ENCODE results near the gene PPP1CA. TPM values are rescaled to one million over a fixed set of nuclear protein-coding genes. Genes with fewer than 3 reads are reported as not detected.

Gene PPP1CA
- total and polyA plus RNA-seq, 4 donors: 62.4 to 92.9 (median 75.9) TPM

DNA sequence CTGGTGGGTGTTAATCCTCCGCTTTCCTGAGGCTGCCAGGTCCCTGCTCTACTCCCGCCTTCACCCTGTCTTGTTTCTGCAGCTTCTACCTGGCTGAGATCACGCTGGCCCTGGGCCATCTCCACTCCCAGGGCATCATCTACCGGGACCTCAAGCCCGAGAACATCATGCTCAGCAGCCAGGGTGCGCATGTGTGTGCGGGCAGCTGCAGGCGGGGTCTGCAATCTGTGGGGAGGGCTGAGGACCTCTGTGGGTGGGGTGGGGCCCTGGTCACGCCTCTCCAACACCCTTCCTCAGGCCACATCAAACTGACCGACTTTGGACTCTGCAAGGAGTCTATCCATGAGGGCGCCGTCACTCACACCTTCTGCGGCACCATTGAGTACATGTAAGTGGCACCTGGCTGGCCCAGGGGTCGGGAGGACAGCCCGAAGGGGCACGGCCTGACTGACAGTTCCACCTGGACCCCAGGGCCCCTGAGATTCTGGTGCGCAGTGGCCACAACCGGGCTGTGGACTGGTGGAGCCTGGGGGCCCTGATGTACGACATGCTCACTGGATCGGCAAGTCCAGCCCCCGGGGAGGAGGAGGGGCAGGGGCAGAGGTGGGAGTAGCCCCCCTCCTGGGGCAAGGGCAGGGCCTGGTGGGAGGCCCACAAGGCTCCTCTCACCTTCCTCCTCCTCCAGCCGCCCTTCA is 31.1 kb upstream of the PPP1CA start:
- Histone ChIP-seq H3K9ac (ENCODE audit: low read depth in 1 of 2, low read length in 2 of 2) (no peak overlapping the region), H3K9me3 (ENCODE audit: control insufficient read depth in 4 of 4, low read length in 3 of 4) (no peaks in the 10 kb centered on the region), H3K36me3 (ENCODE audit: control insufficient read depth in 4 of 4, insufficient read depth in 3 of 4, low read depth in 1 of 4, low read length in 3 of 4) (peaks cover 3 to 42% (median 8%) of the 10 kb centered on the region in 4 donors), H3K4me3 (ENCODE audit: low read depth in 1 of 3, low read length in 3 of 3) (no peak overlapping the region), H3K27ac (ENCODE audit: low read depth in 1 of 2, low read length in 2 of 2) (no peak overlapping the region), H3K4me1 (ENCODE audit: control insufficient read depth in 4 of 4, insufficient read depth in 4 of 4, low read length in 3 of 4) (peaks cover 3 to 13% (median 10%) of the 10 kb centered on the region in 4 donors), H3K27me3 (ENCODE audit: control insufficient read depth in 4 of 4, insufficient read depth in 4 of 4, low read length in 3 of 4) (no peaks in the 10 kb centered on the region)
- WGBS: 94% methylated on average over 22 of the region's 22 CpGs
- no peak for DNase-seq (ENCODE audit: low spot score)
- no peak for TF ChIP-seq CTCF (IDR thresholded peaks at IDR 0.05; ENCODE audit: low read depth, low read length, missing input control)
- no peak for TF ChIP-seq RAD21 (IDR thresholded peaks at IDR 0.05)
- no peak for TF ChIP-seq GABPA (IDR thresholded peaks at IDR 0.05 in 1 of 2, conservative IDR thresholded peaks at IDR 0.05 in 1 of 2)
- no peak for TF ChIP-seq JUND (IDR thresholded peaks at IDR 0.05)

DNA sequence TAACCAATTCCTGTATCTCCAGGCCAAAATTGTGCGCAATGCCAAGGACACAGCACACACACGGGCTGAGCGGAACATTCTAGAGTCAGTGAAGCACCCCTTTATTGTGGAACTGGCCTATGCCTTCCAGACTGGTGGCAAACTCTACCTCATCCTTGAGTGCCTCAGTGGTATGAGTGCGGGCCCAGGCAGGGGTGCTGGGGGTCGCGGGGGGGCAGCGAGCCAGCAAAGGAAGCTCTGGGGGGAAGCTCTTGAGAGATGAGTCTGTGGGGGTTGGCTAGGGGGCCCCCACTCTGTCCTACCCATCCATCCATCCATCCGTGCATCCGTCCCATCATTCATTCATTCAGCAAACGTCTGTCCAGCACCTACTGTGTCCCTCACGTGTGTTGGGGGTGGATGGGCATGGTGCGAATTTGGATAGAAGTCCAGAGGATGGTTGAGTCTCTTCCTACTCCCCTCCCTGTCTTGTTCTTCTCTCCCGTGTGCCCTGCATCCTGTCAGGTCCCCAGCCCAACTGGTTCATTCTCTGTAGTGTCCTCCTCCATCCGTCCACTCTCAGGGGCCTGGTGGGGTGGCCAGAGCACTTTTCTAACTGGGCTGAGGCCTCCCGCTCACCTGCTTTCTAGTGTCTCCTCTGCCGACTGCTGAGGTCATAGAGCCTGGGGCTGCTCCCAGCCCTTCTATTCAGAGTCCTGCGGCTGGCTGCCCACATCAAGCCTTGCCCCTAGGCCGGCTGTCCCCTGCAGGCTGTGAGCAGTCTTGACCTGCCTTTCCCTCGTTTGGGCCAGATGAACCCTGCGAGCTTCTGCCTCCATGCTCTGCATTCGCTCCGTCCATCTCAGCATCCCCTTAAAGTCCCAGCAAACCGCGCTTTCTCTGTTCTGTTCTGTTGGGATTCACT is 29.9 kb upstream of the PPP1CA start:
- WGBS: 95% methylated on average over 24 of the region's 24 CpGs
- Histone ChIP-seq H3K9me3 (ENCODE audit: control insufficient read depth in 4 of 4, low read length in 3 of 4) (no peaks in the 10 kb centered on the region), H3K4me3 (ENCODE audit: low read depth in 1 of 3, low read length in 3 of 3) (no peak overlapping the region), H3K36me3 (ENCODE audit: control insufficient read depth in 4 of 4, insufficient read depth in 3 of 4, low read depth in 1 of 4, low read length in 3 of 4) (peaks cover 3 to 39% (median 8%) of the 10 kb centered on the region in 4 donors), H3K27ac (ENCODE audit: low read depth in 1 of 2, low read length in 2 of 2) (no peak overlapping the region), H3K27me3 (ENCODE audit: control insufficient read depth in 4 of 4, insufficient read depth in 4 of 4, low read length in 3 of 4) (no peaks in the 10 kb centered on the region), H3K4me1 (ENCODE audit: control insufficient read depth in 4 of 4, insufficient read depth in 4 of 4, low read length in 3 of 4) (peaks cover 3 to 19% (median 12%) of the 10 kb centered on the region in 4 donors), H3K9ac (ENCODE audit: low read depth in 1 of 2, low read length in 2 of 2) (no peak overlapping the region)
- no peak for DNase-seq (ENCODE audit: low spot score)
- TF ChIP-seq HNF4A (conservative IDR thresholded peaks at IDR 0.05) (no peak), SP1 (IDR thresholded peaks at IDR 0.05) (no peak), YY1 (IDR thresholded peaks at IDR 0.05) (no peak), GABPA (IDR thresholded peaks at IDR 0.05 in 1 of 2, conservative IDR thresholded peaks at IDR 0.05 in 1 of 2) (no peak), HNF4G (IDR thresholded peaks at IDR 0.05) (no peak), CTCF (IDR thresholded peaks at IDR 0.05; ENCODE audit: low read depth, low read length, missing input control) (no peak), RAD21 (IDR thresholded peaks at IDR 0.05) (no peak), RXRA (IDR thresholded peaks at IDR 0.05) (no peak), FOXA1 (IDR thresholded peaks at IDR 0.05) (no peak)
- TF ChIP-seq, protein P1, sequence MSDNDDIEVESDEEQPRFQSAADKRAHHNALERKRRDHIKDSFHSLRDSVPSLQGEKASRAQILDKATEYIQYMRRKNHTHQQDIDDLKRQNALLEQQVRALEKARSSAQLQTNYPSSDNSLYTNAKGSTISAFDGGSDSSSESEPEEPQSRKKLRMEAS (IDR thresholded peaks at IDR 0.05): no peak
- TF ChIP-seq, protein P2, sequence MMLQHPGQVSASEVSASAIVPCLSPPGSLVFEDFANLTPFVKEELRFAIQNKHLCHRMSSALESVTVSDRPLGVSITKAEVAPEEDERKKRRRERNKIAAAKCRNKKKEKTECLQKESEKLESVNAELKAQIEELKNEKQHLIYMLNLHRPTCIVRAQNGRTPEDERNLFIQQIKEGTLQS (IDR thresholded peaks at IDR 0.05): no peak
- TF ChIP-seq, protein P3, sequence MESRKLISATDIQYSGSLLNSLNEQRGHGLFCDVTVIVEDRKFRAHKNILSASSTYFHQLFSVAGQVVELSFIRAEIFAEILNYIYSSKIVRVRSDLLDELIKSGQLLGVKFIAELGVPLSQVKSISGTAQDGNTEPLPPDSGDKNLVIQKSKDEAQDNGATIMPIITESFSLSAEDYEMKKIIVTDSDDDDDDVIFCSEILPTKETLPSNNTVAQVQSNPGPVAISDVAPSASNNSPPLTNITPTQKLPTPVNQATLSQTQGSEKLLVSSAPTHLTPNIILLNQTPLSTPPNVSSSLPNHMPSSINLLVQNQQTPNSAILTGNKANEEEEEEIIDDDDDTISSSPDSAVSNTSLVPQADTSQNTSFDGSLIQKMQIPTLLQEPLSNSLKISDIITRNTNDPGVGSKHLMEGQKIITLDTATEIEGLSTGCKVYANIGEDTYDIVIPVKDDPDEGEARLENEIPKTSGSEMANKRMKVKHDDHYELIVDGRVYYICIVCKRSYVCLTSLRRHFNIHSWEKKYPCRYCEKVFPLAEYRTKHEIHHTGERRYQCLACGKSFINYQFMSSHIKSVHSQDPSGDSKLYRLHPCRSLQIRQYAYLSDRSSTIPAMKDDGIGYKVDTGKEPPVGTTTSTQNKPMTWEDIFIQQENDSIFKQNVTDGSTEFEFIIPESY (IDR thresholded peaks at IDR 0.05): no peak
- TF ChIP-seq, protein P4, sequence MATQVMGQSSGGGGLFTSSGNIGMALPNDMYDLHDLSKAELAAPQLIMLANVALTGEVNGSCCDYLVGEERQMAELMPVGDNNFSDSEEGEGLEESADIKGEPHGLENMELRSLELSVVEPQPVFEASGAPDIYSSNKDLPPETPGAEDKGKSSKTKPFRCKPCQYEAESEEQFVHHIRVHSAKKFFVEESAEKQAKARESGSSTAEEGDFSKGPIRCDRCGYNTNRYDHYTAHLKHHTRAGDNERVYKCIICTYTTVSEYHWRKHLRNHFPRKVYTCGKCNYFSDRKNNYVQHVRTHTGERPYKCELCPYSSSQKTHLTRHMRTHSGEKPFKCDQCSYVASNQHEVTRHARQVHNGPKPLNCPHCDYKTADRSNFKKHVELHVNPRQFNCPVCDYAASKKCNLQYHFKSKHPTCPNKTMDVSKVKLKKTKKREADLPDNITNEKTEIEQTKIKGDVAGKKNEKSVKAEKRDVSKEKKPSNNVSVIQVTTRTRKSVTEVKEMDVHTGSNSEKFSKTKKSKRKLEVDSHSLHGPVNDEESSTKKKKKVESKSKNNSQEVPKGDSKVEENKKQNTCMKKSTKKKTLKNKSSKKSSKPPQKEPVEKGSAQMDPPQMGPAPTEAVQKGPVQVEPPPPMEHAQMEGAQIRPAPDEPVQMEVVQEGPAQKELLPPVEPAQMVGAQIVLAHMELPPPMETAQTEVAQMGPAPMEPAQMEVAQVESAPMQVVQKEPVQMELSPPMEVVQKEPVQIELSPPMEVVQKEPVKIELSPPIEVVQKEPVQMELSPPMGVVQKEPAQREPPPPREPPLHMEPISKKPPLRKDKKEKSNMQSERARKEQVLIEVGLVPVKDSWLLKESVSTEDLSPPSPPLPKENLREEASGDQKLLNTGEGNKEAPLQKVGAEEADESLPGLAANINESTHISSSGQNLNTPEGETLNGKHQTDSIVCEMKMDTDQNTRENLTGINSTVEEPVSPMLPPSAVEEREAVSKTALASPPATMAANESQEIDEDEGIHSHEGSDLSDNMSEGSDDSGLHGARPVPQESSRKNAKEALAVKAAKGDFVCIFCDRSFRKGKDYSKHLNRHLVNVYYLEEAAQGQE (IDR thresholded peaks at IDR 0.05): no peak

Measured in liver (tissue), 9 donors.